H4 (cell line): Measurements from ENCODE around the gene SIGLEC10. TPM values are rescaled to one million over a fixed set of nuclear protein-coding genes. Genes with fewer than 3 reads are reported as not detected.
A peak's percentile ranks its signal among the peaks of the same experiment; 100 is the strongest.

Source experiments
- DNase-seq: peaks from one replicate; pipeline ENCODE4 v3.0.0-alpha.2; 2015; ENCODE audit warnings: low spot score
- total RNA-seq: library from RNA; depleted of rRNA; stranded (reverse); fragments of >200 nt; shearing (Covaris generic); gene quantifications from 2 replicates; pipeline ENCODE4 v1.2.3, GENCODE V29; 2014; rRNA removed

Gene SIGLEC10
- total RNA-seq, 1 experiment from 2014 or later: not detected

GRCh38 chr19:51366389-51367254 lies 50.8 kb downstream of the SIGLEC10 start:
- peak; percentile 100 for DNase-seq

- DNase-seq: no peak
Measured at GRCh38 chr19:51365965-51366388, 51.5 kb downstream of the SIGLEC10 start, which contains the start of gene ETFB. Gene ETFB (minus strand): TSS chr19:51366388. CDS start chr19:51366326, 62 bp downstream.

GRCh38 chr19:51365211-51365964 lies 52.1 kb downstream of the SIGLEC10 start:
- DNase-seq: no peak

- DNase-seq: no peak
Measured at GRCh38 chr19:51364200-51365106, 53.0 kb downstream of the SIGLEC10 start.

GRCh38 chr19:51361239-51361638 lies 56.2 kb downstream of the SIGLEC10 start:
- no peak for DNase-seq

Other genes starting within 250 kb of the SIGLEC10 start
- 3.3 and 13.9 TPM in 2 replicates for gene CD33, start 192.6 kb downstream of the SIGLEC10 start, total RNA-seq
- gene SIGLECL1, start 166.6 kb downstream of the SIGLEC10 start, total RNA-seq: 0.39 TPM in 1 of 2 replicates, not detected in the other
- gene IGLON5, start 106.0 kb downstream of the SIGLEC10 start, total RNA-seq: 0.72 and 1.2 TPM in 2 replicates
- gene VSIG10L, start 75.5 kb downstream of the SIGLEC10 start, total RNA-seq: 8.0 and 8.5 TPM in 2 replicates
- gene ETFB, start 51.3 kb downstream of the SIGLEC10 start, total RNA-seq: 397 and 449 TPM in 2 replicates
- 0.97 TPM in 1 of 2 replicates, not detected in the other for gene CLDND2, start 48.6 kb downstream of the SIGLEC10 start, total RNA-seq
- gene NKG7, start 45.0 kb downstream of the SIGLEC10 start, total RNA-seq: not detected in 2 replicates
- not detected in 2 replicates for gene LIM2, start 29.7 kb downstream of the SIGLEC10 start, total RNA-seq
- gene C19orf84, start 27.1 kb downstream of the SIGLEC10 start, total RNA-seq: not detected in 2 replicates
- not detected in 2 replicates for gene SIGLEC8, start 40.8 kb upstream of the SIGLEC10 start, total RNA-seq
- not detected in 2 replicates for gene CEACAM18, start 60.9 kb upstream of the SIGLEC10 start, total RNA-seq
- gene SIGLEC12, start 84.2 kb upstream of the SIGLEC10 start, total RNA-seq: not detected in 2 replicates
- gene SIGLEC6, start 114.0 kb upstream of the SIGLEC10 start, total RNA-seq: not detected in 2 replicates
- 3.1 and 5.1 TPM in 2 replicates for gene ZNF175, start 153.6 kb upstream of the SIGLEC10 start, total RNA-seq
- gene SIGLEC5, start 212.8 kb upstream of the SIGLEC10 start, total RNA-seq: not detected in 2 replicates
- not detected in 2 replicates for gene SIGLEC14, start 229.2 kb upstream of the SIGLEC10 start, total RNA-seq